ENCODE measurements around the gene OGT.
"Not testable (repeated sequence)": the region's sequence is repeated elsewhere in the genome, so short reads cannot be mapped to it uniquely, and the experiment has no call there.

OGT gene

DNA sequence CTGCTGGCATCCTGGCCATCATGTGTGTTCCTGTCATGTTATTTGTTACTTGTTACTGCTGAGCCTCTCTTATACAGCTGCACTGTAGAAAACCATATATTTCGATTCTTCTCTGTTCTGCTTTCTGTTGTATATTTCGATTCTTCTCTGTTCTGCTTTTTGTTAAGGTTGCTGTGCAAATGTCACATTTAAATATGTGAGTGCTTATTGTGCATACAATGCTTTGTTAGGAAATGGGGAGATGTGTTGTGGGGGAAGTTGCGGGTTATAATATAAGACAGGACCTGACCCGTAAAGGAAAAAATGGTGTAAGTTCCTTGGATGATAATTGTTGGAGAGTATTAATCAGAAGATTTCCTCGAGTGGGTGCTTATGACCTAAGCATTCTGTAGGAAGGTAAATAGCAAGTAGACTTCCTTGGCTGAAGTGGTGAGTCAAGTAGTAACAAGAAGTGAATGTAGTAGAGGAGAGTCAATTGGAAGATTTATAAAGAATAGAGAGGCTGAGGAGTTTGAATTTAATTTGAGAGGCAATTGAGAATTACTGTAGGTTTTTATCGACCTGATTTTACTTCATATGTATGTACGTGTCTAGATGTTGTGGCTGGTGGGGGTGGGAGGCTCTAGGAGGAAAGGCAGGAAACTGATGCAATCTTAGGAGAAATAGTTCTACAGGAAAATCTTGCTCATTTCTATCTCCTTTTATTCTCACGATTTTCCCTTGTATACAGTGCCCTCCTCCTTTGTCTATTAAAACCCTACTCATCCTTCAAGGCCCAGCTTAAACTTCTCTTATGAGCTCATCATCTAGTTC, 8.5 kb downstream of the OGT start:
- DNase-seq: no peak

DNA sequence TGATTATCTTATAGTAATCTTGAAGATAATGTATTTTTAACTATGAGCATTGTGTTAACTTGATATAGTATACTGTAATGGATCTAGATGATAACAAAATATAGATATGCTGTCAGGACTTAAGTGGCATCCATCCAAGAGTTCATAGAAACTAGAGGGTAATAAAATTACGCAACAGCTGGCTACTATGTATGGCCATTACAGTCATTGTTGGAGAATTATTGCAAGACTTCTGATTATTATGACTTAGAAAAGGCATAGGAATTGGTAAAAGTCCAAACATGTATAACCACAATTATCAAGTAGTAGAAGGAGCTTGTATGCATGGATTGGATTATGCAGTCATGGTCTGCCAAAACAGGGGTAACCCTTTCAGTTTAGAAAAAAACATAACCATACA, 9.5 kb downstream of the OGT start:
- DNase-seq: no peak

GRCh38 chrX:71542825-71543224, 9.9 kb downstream of the OGT start:
- no peak for DNase-seq

GRCh38 chrX:71543316-71543715, 10.4 kb downstream of the OGT start:
- no peak for DNase-seq

DNA sequence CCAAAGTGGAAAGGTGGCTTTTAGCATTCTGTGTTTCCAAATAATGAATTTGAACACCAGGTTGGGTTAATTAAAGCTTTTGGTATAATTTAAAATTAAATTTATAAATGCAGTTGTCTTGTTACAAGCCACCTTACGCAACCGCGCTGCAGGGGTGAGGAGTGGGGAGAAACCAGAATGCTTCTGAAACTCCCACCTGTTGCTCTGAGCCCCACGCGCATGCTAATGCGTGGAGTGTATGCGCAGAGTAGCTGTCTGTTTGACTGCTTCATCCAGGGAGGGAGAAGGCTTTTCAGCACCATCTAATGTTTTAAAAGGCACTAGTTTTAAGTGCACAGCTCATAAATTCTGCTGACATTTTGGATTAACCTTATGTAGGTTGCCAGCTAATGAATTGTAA, 12.5 kb downstream of the OGT start:
- no peak for DNase-seq

DNA sequence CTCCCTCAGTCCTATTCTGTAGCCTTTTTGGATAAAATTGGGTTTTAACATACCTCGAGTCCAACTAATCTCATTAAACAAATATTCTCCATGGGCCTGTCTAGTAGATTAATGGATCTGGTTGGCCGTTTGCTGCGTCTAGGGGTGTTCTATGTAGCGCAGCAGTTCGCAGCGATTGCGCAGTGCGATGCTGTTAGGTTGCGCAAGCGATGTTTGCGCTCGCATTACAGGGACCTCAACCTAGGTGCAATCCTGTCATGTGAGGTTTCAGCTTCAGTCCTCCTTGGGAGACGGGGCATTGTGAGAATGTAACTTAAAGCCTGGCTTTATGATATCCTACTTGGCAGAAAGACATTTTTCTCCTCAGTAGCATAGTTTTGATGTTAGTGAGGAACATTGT, 14.0 kb downstream of the OGT start:
- DNase-seq: no peak

- DNase-seq: no peak
Measured at GRCh38 chrX:71547339-71547738, 14.4 kb downstream of the OGT start.

DNA sequence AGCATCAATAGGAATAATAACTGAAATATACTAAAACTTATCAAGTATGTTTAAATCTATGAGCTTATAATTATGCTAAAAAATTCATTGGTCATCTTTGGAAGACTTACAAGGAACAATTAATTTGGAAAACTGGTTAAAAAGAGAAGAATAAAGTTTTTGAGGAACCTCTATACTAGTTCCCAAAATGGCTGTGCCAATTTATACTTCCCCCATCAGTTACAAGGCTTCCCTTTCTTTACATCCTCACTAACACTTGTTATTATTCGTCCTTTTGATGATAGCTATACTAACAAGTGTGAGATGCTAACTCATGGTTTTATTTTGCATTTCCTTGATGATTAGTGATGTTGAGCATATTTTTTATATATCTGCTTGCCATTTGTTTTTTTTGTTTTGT, 17.1 kb downstream of the OGT start:
- DNase-seq: no peak

- DNase-seq: no peak
Measured at GRCh38 chrX:71550578-71550977, 17.7 kb downstream of the OGT start.

GRCh38 chrX:71556036-71556435, 23.1 kb downstream of the OGT start:
- no peak for DNase-seq

GRCh38 chrX:71558920-71559319, 26.0 kb downstream of the OGT start:
- no peak for DNase-seq

DNA sequence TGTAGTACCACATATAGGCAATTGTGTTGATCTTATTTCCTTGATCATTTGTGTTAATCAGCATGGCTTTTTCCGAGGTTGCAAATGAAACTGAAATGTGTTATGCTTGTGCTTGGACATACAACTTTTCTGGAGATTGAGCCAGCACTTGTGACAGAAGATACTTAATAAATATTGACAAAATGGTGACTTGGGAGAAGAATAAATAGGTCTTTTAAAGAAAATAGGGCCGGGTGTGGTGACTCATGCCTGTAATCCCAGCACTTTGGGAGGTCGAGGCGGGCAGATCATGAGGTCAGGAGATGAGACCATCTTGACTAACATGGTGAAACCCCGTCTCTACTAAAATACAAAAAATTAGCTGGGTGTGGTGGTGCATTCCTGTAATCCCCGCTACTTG, 26.9 kb downstream of the OGT start:
- not testable (repeated sequence) for DNase-seq

GRCh38 chrX:71563921-71564320, 31.0 kb downstream of the OGT start:
- no peak for DNase-seq

DNA sequence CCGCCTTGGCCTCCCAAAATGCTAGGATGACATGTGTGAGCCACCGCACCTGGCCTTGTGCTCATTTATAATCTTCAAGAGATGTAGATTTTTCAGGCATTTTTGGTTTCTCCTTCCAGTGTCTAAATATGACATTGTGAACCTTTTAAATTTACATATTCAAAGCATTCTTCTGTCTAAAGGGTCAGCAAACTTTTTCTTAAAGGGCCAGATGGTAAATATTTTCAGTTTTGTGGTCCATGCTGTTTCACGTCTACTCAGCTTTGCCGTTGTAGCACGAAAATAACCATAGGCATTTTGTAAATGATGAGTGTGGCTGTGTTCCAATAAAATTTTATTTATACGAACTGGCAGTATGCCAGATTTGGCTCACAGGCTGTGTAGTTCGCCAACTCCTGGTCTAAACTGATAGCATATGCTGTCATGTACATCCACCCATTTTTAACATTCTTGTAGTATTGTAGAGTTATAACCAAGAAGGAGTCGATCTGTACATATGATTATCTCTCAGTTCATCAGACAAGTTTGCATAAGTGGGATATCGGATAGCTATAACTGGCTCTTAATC, 32.7 kb downstream of the OGT start:
- no peak for DNase-seq

DNA sequence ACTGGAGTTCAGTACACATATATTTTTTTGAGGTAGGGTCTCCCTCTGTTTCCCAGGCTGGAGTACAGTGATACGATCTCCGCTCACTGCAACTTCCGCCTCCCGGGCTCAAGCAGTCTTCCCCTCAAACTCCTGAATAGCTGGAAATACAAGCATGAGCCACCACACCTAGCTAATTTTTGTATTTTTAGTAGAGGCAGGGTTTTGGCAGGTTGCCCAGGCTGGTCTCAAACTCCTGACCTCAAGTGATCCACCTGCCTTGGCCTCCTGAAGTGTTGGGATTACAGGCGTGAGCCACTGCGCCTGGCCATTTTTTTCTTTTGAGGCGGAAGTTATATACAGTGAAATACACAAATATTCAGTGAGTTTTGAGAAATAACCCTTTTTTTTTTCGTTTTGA, 38.5 kb downstream of the OGT start:
- DNase-seq: not testable (repeated sequence)

DNA sequence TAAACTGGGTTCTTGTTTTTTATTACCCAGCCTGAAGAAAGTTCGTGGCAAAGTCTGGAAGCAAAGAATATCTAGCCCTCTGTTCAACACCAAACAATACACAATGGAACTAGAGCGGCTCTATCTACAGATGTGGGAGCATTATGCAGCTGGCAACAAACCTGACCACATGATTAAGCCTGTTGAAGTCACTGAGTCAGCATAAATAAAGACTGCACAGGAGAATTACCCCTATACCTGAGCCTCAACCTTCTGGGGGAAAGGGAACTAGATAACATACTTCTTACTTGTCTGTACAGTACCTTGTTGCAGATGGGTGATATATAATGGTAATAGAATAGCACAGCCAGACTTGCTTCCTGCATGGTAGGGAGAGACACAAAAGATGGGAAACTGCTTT, 40.7 kb downstream of the OGT start:
- DNase-seq: no peak

- no peak for DNase-seq
Measured at GRCh38 chrX:71577682-71578081, 44.8 kb downstream of the OGT start.

DNA sequence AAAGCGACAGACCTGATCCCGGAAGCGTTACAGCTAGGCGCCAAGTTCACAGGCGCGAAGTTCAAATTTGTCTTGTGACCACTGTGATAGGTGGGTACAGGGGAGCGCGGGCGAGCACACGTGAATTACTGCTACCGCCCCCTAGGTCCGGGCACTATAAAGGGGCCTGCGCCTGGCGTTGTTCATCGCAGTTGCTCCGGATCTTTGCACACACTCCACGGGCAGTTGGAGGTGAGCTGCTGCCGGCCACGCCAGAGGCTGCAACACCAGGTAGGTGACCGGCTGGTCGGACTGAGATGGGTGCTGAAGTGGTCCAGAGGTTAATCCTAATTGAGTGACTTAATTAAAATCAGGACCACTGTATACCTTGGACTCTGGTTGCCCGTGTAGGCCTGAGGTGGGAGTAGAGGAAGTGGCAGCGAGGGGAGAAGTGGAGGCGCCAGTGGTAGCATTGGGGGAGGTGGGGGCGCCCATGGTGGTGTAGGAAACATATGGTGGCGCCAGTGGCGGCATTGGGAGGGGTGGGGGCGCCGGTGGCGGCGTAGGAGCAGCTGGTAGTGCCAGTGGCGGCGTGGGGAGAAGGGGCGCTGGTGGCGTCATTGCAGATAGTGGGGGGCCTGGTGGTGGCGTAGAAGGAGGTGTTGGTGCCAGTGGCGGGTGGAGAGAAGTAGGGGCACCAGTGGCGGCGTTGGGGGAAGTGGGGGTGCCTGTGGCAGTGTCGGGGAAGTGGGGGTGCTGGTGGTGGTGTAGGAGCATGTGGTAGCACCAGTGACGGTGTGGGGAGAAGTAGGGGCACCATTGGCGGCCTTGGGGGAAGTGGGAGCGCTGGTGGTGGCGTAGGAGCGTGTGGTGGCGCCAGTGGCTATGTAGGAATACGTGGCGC, 45.6 kb downstream of the OGT start, which contains the start of gene GCNA:
TSS of gene GCNA (plus strand) at position 185 of the 883 bp plus-strand sequence. CDS start 2,385 bp downstream, outside the sequence.
- DNase-seq: no peak

DNA sequence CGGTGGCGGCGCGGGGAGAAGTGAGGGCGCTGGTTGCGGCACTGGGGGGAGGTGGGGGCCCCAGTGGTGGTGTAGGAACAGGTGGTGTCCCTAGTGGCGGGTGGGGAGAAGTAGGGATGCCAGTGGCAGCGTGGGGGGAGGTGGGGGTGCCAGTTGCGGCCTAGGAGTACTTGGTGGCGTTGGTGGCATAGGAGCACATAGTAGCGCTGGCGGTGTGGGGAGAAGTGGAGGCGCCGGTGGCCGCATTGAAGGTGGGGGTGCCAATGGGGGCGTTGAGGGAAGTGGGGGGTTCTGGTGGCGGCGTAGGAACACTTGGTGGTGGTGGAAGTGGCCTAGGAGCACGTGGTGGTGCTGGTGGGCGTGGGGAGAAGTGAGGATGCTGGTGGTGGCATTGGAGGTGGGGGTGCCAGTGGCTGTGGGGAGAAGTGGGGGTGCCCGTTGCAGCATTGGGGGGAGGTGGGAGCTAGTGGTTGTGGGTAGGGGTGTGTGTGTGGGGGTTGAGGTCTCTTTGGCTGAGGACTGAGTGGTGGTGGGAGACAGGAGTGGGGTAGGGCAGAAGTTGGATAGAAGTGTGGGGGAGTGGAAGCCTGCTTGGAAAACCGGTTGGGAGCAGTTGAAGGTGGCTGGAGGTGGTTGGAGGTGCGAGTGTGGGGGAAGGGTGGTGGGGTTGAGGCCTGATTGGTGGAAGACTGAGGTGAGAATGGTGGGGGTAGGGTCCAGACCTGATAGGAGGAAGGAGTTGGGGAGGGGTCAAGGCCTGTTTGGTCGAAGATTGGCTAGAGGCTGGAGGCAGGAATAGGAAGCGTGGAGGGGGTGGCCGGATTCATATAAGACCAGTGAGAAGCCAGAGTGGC, 46.5 kb downstream of the OGT start:
- no peak for DNase-seq

GRCh38 chrX:71579990-71580380, 47.1 kb downstream of the OGT start:
- DNase-seq: no peak

GRCh38 chrX:71581210-71581609, 48.3 kb downstream of the OGT start:
- DNase-seq: no peak

- DNase-seq: no peak
Measured at GRCh38 chrX:71586929-71587328, 54.0 kb downstream of the OGT start.

- not testable (repeated sequence) for DNase-seq
Measured at GRCh38 chrX:71593210-71593609, 60.3 kb downstream of the OGT start.

Data from activated CD4-positive, CD25-positive, alpha-beta regulatory T cell treated with anti-CD3 and anti-CD28 coated beads, Interleukin-2, amount 50 U/mL, for 72 hours (primary cell).